HG03342 (cell line): Measurements from ENCODE around the gene IGFLR1.

Experiments
- ATAC-seq: cut with Tn5 transposase; IDR thresholded peaks from one replicate; pipeline ENCODE4 v1.9.1; 2021; ENCODE audit warnings: mild to moderate bottlenecking, moderate library complexity; ENCODE audit not compliant: unreplicated experiment

The IGFLR1 gene

GRCh38 chr19:35756377-35757230 lies 14.4 kb upstream of the IGFLR1 start, which contains the start of gene HSPB6:
Gene HSPB6 (minus strand): TSS chr19:35757029. CDS start chr19:35757008, 21 bp downstream.
- no peak for ATAC-seq

- ATAC-seq = no peak
These were observed 13.5 kb upstream of the IGFLR1 start for GRCh38 chr19:35755550-35756376.

GRCh38 chr19:35755131-35755549 lies 12.9 kb upstream of the IGFLR1 start:
- ATAC-seq = no peak

- ATAC-seq = no peak
These were observed 12.3 kb upstream of the IGFLR1 start for GRCh38 chr19:35754370-35755130.

GRCh38 chr19:35753634-35754369 lies 11.6 kb upstream of the IGFLR1 start:
- ATAC-seq = no peak

GRCh38 chr19:35752746-35753350 lies 10.6 kb upstream of the IGFLR1 start:
- no peak for ATAC-seq

GRCh38 chr19:35751839-35752745 lies 9.8 kb upstream of the IGFLR1 start:
- ATAC-seq = no peak

GRCh38 chr19:35750167-35750566 lies 7.9 kb upstream of the IGFLR1 start:
- no peak for ATAC-seq

GRCh38 chr19:35748106-35749020 lies 6.1 kb upstream of the IGFLR1 start, which contains the start of gene LIN37:
Gene LIN37 (plus strand): TSS chr19:35748576. CDS start chr19:35748725, 149 bp downstream.
- ATAC-seq = peak; percentile 72

- ATAC-seq = no peak
These were observed 4.3 kb upstream of the IGFLR1 start for GRCh38 chr19:35746531-35746930.

GRCh38 chr19:35746087-35746462 lies 3.8 kb upstream of the IGFLR1 start:
- no peak for ATAC-seq

- peak; percentile 40 for ATAC-seq
These were observed 3.3 kb upstream of the IGFLR1 start, which contains the start of the genes PSENEN and U2AF1L4 for GRCh38 chr19:35745328-35746086. Gene PSENEN (plus strand): TSS chr19:35745651. CDS start chr19:35745931, 280 bp downstream. Gene U2AF1L4 (minus strand): TSS chr19:35745418. CDS start chr19:35745391, 27 bp downstream.

- peak; percentile 23 for ATAC-seq
These were observed 2.4 kb upstream of the IGFLR1 start for GRCh38 chr19:35744430-35745327.

- ATAC-seq = no peak
These were observed 1.6 kb upstream of the IGFLR1 start for GRCh38 chr19:35743640-35744429.

GRCh38 chr19:35741203-35741515 lies 1.1 kb downstream of the IGFLR1 start:
- ATAC-seq = no peak
